ENCODE results near the gene RPP21. TPM values are rescaled to one million over a fixed set of nuclear protein-coding genes. Genes with fewer than 3 reads are reported as not detected.

RPP21 gene
- total RNA-seq, 1 experiment from 2014 or later, result 81.3 TPM

GRCh38 chr6:30304002-30304401, 41.0 kb upstream of the RPP21 start:
- Histone ChIP-seq H3K27ac (ENCODE audit: low read length) (no peak overlapping the region), H3K9me3 (ENCODE audit: control insufficient read depth, insufficient read depth, low read depth, low read length) (no peaks in the 10 kb centered on the region), H3K4me1 (ENCODE audit: control insufficient read depth, insufficient read depth, low read length) (no peaks in the 10 kb centered on the region), H3K27me3 (ENCODE audit: control insufficient read depth, insufficient read depth, low read length) (no peaks in the 10 kb centered on the region), H3K4me3 (ENCODE audit: low read depth in 2 of 2, low read length in 2 of 2) (no peak overlapping the region), H3K36me3 (ENCODE audit: control insufficient read depth, insufficient read depth, low read length) (no peaks in the 10 kb centered on the region)
- ChIA-PET POLR2A (no interaction called here), CTCF (no interaction called here)
- DNase-seq (ENCODE audit: low read depth, low spot score) (no peak), ATAC-seq (no peak)
- no TSS peak for BruUV-seq (replicated peaks)
- intact Hi-C loops (cut with micrococcal nuclease; ENCODE audit: unreplicated experiment), result no loop called here
- no peak for TF ChIP-seq POLR2AphosphoS5 (IDR thresholded peaks at IDR 0.05; ENCODE audit: low read depth, low read length)
- TF ChIP-seq TCF7L2 (IDR thresholded peaks at IDR 0.05; ENCODE audit: low read depth, low read length), result no peak
- TF ChIP-seq REST (IDR thresholded peaks at IDR 0.05; ENCODE audit: insufficient read depth in 1 of 2, low read depth in 2 of 2, low read length in 1 of 2), result no peak
- no peak for TF ChIP-seq CTCF (IDR thresholded peaks at IDR 0.05)
- TF ChIP-seq SIN3A (IDR thresholded peaks at IDR 0.05; ENCODE audit: borderline replicate concordance, insufficient read depth, low read depth, low read length), result no peak
- in situ Hi-C loops (cut with HindIII; ENCODE audit: low pct_unique_long_range_greater_than_20kb, low sequenced_read_pairs), result no loop called here

- Histone ChIP-seq H3K4me3 (ENCODE audit: low read depth in 2 of 2, low read length in 2 of 2) (no peak overlapping the region), H3K9me3 (ENCODE audit: control insufficient read depth, insufficient read depth, low read depth, low read length) (no peaks in the 10 kb centered on the region), H3K36me3 (ENCODE audit: control insufficient read depth, insufficient read depth, low read length) (no peaks in the 10 kb centered on the region), H3K27ac (ENCODE audit: low read length) (no peak overlapping the region), H3K4me1 (ENCODE audit: control insufficient read depth, insufficient read depth, low read length) (no peaks in the 10 kb centered on the region), H3K27me3 (ENCODE audit: control insufficient read depth, insufficient read depth, low read length) (no peaks in the 10 kb centered on the region)
- ChIA-PET CTCF (no interaction called here), POLR2A (no interaction called here)
- TF ChIP-seq CTCF (IDR thresholded peaks at IDR 0.05), result no peak
- peak; percentile 60 to 77; a peak in 3 of 4 replicates for TF ChIP-seq REST (IDR thresholded peaks at IDR 0.05; ENCODE audit: insufficient read depth in 1 of 2, low read depth in 2 of 2, low read length in 1 of 2)
- DNase-seq (ENCODE audit: low read depth, low spot score) (no peak), ATAC-seq (no peak)
- no TSS peak for BruUV-seq (replicated peaks)
- intact Hi-C loops (cut with micrococcal nuclease; ENCODE audit: unreplicated experiment), result no loop called here
- in situ Hi-C loops (cut with HindIII; ENCODE audit: low pct_unique_long_range_greater_than_20kb, low sequenced_read_pairs), result no loop called here
These were observed 33.9 kb upstream of the RPP21 start for GRCh38 chr6:30311101-30311500.
